ENCODE measurements around the gene LRRC46. TPM values are rescaled to one million over a fixed set of nuclear protein-coding genes. Genes with fewer than 3 reads are reported as not detected.

LRRC46 gene
- total RNA-seq, 2 experiments from 2014 or later: 0.38 to 0.67 TPM

DNA sequence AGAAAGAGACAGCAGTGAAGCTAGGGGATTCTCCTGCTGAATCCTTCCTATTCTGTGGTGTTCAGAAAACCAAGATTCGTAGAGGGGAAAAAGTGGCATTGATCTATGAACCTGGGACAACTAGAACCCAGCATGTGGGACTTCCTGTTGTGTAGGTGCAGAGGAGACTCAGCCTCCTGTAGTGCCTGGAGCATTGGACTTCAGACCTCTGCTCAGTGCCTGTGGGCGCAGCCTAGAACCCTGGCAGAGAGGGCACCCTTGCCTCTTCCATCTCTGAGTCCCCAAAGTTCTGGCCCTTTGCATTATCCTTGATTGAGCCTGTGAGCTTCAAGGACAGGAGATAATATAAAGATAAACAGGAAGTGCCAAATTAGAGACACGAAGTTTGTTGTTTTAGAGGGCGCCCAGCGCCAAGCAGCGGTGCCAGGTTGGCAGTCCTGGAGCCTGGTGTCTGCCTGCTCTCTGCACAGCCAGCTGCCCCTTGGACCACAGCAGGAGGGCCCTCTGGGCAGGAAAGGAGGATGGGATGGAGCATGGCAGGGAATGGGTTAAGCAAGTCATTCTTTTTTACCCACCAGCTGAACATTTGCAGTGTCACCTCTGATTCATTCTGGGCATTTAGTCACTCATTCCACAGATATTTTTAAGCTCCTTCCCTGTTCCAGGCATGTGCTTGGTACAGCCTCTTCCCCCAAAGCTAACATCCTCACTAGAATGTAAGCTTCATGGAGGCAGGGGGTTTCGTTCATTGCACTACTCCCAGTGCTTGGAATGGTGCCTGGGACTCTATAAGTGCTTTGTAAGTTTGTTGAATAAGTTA lies 31.4 kb downstream of the LRRC46 start:
- DNase-seq (no peak), ATAC-seq (no peak)
- Mint-ChIP-seq H3K4me1 (ENCODE audit: low read depth) (peaks cover 12% of the 10 kb centered on the region), H3K9me3 (no peaks in the 10 kb centered on the region), H3K36me3 (ENCODE audit: low read depth) (no peaks in the 10 kb centered on the region), H3K27me3 (peaks cover 13% of the 10 kb centered on the region), H3K4me3 (no peak overlapping the region), H3K27ac (no peak overlapping the region)
- CTCF ChIA-PET: interaction anchor here (1.3 to 4.9 kb wide), 2 partner anchors 21 to 22 kb away, joined by 3 to 20 read pairs; partner anchors contain the start of gene SCRN2
- TF ChIP-seq, protein P1, sequence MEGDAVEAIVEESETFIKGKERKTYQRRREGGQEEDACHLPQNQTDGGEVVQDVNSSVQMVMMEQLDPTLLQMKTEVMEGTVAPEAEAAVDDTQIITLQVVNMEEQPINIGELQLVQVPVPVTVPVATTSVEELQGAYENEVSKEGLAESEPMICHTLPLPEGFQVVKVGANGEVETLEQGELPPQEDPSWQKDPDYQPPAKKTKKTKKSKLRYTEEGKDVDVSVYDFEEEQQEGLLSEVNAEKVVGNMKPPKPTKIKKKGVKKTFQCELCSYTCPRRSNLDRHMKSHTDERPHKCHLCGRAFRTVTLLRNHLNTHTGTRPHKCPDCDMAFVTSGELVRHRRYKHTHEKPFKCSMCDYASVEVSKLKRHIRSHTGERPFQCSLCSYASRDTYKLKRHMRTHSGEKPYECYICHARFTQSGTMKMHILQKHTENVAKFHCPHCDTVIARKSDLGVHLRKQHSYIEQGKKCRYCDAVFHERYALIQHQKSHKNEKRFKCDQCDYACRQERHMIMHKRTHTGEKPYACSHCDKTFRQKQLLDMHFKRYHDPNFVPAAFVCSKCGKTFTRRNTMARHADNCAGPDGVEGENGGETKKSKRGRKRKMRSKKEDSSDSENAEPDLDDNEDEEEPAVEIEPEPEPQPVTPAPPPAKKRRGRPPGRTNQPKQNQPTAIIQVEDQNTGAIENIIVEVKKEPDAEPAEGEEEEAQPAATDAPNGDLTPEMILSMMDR (IDR thresholded peaks at IDR 0.05): no peak
- POLR2A ChIA-PET: interaction anchor here (1.2 kb wide), 1 partner anchor 20 kb away, joined by 3 read pairs; no protein-coding TSS in a partner anchor
- intact Hi-C loops (cut with micrococcal nuclease): no loop called here

DNA sequence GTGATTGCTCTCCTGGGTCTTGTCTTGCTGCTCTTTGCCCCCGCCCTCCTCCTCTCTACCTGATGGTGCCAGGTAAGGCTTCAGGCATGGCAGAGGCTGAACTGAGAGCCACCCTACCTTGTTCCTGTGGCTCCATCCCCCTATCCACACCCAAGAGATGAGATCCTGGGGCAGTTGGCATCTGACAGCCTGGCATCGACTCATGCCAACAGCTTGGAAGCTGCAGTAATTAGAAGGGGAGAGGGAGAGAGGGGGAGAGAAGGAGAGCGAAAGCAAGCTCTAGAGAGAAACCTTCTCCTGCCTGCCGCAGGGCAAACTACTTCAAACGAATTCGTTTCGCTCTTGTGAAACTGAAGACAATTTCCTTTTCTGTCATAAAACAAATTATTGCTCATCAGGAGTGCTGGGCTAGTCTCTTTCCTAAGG lies 33.3 kb downstream of the LRRC46 start:
- ATAC-seq (no peak), DNase-seq (no peak)
- H3K27ac Mint-ChIP-seq: no peak overlapping the region
- H3K4me1 Mint-ChIP-seq (ENCODE audit: low read depth): peaks cover 12% of the 10 kb centered on the region
- POLR2A ChIA-PET: no interaction called here
- no peak overlapping the region for H3K4me3 Mint-ChIP-seq
- H3K36me3 Mint-ChIP-seq (ENCODE audit: low read depth): no peaks in the 10 kb centered on the region
- intact Hi-C loops (cut with micrococcal nuclease): no loop called here
- no peaks in the 10 kb centered on the region for H3K9me3 Mint-ChIP-seq
- CTCF ChIA-PET: interaction anchor here (1.2 to 1.7 kb wide), 4 partner anchors 17 to 25 kb away, joined by 3 to 6 read pairs (median 5); partner anchors contain the start of gene SCRN2
- TF ChIP-seq, protein P1 (IDR thresholded peaks at IDR 0.05): no peak
- peaks cover 10% of the 10 kb centered on the region for H3K27me3 Mint-ChIP-seq

DNA sequence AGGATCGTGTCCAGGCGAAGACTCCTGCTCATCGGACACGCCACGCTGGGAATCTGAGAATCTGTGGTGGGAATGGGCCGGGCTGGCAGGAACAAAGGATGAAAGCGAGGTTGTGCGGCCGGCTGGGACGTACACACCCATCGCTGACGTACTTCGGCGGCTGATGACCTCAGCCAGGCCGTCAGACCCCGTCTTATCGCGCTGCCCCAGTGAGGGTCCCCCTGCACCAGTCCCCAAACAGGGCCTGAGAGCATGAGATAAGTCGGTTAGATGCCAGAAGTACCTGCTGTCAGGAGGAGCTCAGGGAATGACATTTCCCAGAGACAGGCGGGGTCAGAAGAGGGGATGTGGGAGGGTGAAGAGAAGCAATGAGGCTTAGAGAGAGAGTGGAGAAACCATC lies 35.5 kb downstream of the LRRC46 start:
- ChIA-PET CTCF (no interaction called here), POLR2A (no interaction called here)
- DNase-seq (no peak), ATAC-seq (no peak)
- Mint-ChIP-seq H3K27me3 (peaks cover 21% of the 10 kb centered on the region), H3K4me1 (ENCODE audit: low read depth) (peaks cover 12% of the 10 kb centered on the region), H3K9me3 (no peaks in the 10 kb centered on the region), H3K4me3 (no peak overlapping the region), H3K36me3 (ENCODE audit: low read depth) (no peaks in the 10 kb centered on the region), H3K27ac (no peak overlapping the region)
- intact Hi-C loops (cut with micrococcal nuclease): no loop called here
- TF ChIP-seq, protein P1 (IDR thresholded peaks at IDR 0.05): no peak

DNA sequence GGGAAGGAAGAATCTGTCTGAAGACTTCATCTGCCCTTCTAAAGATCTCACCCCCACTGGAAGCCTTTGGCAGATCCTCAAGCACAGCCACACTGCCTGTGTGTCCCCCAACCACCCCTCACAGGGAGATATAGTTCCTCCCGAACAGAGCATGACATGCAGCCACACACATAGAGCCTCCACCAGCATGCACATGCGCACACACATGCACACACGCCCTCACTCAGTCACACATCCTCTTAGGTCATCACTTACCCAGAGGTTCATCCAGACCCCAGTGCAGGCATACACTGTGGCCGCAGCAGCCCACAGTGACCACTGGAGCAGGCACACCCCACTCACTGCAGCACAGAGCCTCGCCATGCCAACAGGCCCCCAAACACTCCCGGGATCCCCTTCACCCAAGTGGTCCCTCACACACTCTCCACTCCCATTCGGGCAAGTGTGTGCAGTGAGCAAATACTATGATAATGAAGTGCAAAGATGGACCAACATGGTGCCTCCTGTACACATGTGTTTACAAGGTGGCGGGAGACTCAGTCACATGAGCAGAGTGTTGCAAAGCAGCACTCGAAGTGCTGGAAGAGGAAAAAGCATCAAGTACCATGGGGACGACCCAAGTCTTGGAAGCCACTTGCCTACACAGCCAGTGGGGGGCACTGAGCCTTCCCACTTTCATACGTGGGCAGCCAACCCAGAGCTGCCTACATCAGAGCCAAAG lies 36.5 kb downstream of the LRRC46 start:
- Mint-ChIP-seq H3K36me3 (ENCODE audit: low read depth) (no peaks in the 10 kb centered on the region), H3K4me1 (ENCODE audit: low read depth) (peaks cover 8% of the 10 kb centered on the region), H3K9me3 (no peaks in the 10 kb centered on the region), H3K27ac (no peak overlapping the region), H3K27me3 (peaks cover 24% of the 10 kb centered on the region), H3K4me3 (no peak overlapping the region)
- intact Hi-C loops (cut with micrococcal nuclease): no loop called here
- CTCF ChIA-PET: no interaction called here
- TF ChIP-seq, protein P1 (IDR thresholded peaks at IDR 0.05): no peak
- POLR2A ChIA-PET: no interaction called here
- no peak for DNase-seq
- ATAC-seq: no peak

DNA sequence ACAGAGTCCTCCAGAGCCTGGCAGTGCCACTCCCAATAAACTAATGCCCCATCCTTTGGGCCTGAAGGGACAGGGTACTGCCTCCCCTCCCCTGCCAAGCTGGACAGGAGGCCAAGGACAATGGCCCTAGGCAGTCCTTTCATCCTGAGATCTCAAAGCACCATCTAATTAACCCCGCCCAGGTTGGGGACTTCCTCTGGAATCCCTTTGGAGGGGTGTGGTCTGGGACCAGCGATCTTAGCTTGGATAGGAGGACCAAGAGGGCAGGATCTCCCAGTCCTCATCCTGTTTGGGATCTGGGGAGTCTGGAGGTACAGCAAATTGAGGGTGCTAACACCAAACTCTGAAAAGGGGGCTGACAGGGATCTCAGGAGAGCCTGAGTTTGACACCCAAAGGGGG lies 37.6 kb downstream of the LRRC46 start:
- H3K9me3 Mint-ChIP-seq: no peaks in the 10 kb centered on the region
- peaks cover 6% of the 10 kb centered on the region for H3K4me1 Mint-ChIP-seq (ENCODE audit: low read depth)
- POLR2A ChIA-PET: interaction anchor here (0.8 kb wide), 1 partner anchor 16 kb away, joined by 3 read pairs; no protein-coding TSS in a partner anchor
- no peak for ATAC-seq
- CTCF ChIA-PET: interaction anchor here (0.7 kb wide), 1 partner anchor 21 kb away, joined by 3 read pairs; no protein-coding TSS in a partner anchor
- H3K27me3 Mint-ChIP-seq: peaks cover 27% of the 10 kb centered on the region
- no peaks in the 10 kb centered on the region for H3K36me3 Mint-ChIP-seq (ENCODE audit: low read depth)
- no peak for DNase-seq
- H3K4me3 Mint-ChIP-seq: no peak overlapping the region
- H3K27ac Mint-ChIP-seq: no peak overlapping the region
- TF ChIP-seq, protein P1 (IDR thresholded peaks at IDR 0.05): no peak
- intact Hi-C loops (cut with micrococcal nuclease): no loop called here

Measured in activated CD8-positive, alpha-beta T cell treated with anti-CD3 and anti-CD28 coated beads for 36 hours (primary cell).